Measurements from ENCODE around the gene PPM1L.

DNA sequence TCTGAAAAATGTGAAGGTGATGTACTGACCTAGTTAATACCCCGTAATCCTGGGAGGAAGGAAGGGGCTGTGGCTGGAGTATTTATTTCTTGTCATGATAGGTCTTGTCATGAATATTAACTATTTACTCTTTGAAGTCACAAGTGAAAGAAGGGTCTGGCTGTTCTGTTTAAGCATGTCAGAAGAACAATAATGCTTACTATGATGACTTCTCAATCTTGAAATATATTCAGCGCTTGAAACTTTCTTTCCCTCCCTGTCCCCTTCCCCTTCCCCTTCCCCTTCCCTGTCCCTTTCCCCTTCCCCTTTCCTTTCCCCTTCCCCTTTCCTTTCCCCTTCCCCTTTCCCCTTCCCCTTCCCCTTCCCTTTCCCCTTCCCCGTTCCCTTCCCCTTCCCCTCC lies 153.9 kb downstream of the PPM1L start:
- TF ChIP-seq TAF1 (IDR thresholded peaks at IDR 0.05; ENCODE audit: low read depth, low read length) (no peak), POLR2A (IDR thresholded peaks at IDR 0.05; ENCODE audit: low read depth, low read length) (no peak), POLR2AphosphoS5 (IDR thresholded peaks at IDR 0.05; ENCODE audit: low read depth, low read length) (no peak), SPI1 (IDR thresholded peaks at IDR 0.05; ENCODE audit: low read depth, low read length) (no peak)

Data from GM12891 (cell line).